ENCODE data around the gene PDXK. TPM values are rescaled to one million over a fixed set of nuclear protein-coding genes. Genes with fewer than 3 reads are reported as not detected.

Gene PDXK
- total RNA-seq, 1 donor from 2014 or later: 81.1 TPM

DNA sequence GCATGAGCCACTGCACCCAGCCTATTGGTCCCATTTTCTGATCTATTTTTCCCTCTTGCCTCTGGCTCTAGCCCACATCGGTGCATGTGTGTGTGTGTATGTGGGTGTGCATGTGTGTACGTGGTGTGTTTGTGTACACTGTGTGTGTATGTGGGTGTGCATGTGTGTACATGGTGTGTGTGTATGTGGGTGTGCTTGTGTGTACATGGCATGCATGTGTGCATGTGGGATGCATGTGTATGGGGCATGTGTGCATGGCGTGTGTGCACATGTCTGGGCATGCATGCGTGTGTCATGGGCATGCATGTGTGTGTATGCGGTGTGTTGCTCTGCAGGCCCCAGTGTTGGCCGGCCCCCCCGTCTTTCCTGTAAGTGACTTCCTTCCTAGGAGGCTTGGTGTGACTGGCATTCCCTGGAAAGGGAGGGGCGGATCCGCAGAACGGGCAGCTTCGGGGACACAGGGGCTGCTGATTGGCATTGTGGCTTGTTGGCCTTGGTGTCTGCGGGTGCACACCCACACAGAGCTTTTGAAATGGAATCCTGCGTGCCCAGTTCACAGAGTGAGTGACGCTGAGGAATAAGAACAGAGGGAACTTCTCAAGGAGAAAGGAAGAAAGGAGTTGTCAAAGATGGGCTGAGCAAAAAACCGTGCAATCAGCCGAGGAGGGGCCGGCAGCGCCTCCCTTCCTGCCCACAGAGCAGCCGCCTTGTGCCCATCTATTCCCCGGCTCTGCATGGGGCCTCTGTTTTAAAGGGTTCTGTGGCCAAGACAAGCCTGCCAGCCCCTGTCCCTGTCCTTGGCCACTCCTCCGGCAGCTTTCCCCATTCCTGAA, 8.0 kb downstream of the PDXK start:
- TF ChIP-seq, protein P1, sequence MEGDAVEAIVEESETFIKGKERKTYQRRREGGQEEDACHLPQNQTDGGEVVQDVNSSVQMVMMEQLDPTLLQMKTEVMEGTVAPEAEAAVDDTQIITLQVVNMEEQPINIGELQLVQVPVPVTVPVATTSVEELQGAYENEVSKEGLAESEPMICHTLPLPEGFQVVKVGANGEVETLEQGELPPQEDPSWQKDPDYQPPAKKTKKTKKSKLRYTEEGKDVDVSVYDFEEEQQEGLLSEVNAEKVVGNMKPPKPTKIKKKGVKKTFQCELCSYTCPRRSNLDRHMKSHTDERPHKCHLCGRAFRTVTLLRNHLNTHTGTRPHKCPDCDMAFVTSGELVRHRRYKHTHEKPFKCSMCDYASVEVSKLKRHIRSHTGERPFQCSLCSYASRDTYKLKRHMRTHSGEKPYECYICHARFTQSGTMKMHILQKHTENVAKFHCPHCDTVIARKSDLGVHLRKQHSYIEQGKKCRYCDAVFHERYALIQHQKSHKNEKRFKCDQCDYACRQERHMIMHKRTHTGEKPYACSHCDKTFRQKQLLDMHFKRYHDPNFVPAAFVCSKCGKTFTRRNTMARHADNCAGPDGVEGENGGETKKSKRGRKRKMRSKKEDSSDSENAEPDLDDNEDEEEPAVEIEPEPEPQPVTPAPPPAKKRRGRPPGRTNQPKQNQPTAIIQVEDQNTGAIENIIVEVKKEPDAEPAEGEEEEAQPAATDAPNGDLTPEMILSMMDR (IDR thresholded peaks at IDR 0.05; ENCODE audit: unreplicated experiment): no peak
- Mint-ChIP-seq H3K4me1 (peaks cover 31% of the 10 kb centered on the region), H3K4me3 (no peak overlapping the region), H3K9me3 (no peaks in the 10 kb centered on the region), H3K27ac (peak overlapping the region; percentile 95), H3K36me3 (no peaks in the 10 kb centered on the region), H3K27me3 (ENCODE audit: low read depth) (no peaks in the 10 kb centered on the region)
- DNase-seq (ENCODE audit: low spot score in 2 of 2, unreplicated experiment in 2 of 2): no peak

DNA sequence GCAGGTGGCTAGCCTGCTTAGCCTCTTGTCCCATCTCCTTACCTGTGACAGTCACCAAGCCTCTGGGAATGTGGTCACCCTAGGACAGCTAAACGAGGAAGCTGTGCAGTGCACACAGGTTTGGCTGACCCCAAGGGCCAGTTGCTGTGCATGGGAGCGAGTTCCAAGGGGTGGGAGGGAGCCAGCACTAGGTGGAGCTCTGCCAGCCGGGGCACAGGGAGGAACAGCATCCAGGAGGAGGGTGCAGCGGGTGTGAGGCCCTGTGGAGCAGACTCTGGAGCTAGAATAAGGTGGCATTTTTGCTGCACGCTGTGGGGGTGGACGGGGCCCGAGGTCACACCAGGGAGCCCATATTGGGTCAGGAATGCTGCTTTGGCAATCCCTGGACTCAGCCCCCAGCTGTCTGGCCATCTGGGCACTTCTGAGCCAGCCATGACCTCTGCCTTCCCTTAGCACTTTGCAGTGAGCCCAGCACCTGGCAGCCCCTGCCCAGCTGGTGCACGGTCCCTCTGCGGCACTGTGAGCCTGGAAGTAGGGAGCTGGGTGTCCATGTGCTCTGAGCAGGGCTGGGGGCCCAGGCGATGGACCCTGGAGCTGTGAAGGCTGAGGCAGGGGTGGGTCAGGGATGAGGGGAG, 8.7 kb downstream of the PDXK start:
- H3K4me1 Mint-ChIP-seq: peaks cover 31% of the 10 kb centered on the region
- H3K4me3 Mint-ChIP-seq: peak overlapping the region; percentile 79
- DNase-seq (ENCODE audit: low spot score in 2 of 2, unreplicated experiment in 2 of 2): no peak
- no peaks in the 10 kb centered on the region for H3K36me3 Mint-ChIP-seq
- no peaks in the 10 kb centered on the region for H3K27me3 Mint-ChIP-seq (ENCODE audit: low read depth)
- peak overlapping the region; percentile 95 for H3K27ac Mint-ChIP-seq
- TF ChIP-seq, protein P1 (IDR thresholded peaks at IDR 0.05; ENCODE audit: unreplicated experiment): no peak
- no peaks in the 10 kb centered on the region for H3K9me3 Mint-ChIP-seq

- peaks cover 31% of the 10 kb centered on the region for H3K4me1 Mint-ChIP-seq
- DNase-seq (ENCODE audit: low spot score in 2 of 2, unreplicated experiment in 2 of 2): no peak
- H3K9me3 Mint-ChIP-seq: no peaks in the 10 kb centered on the region
These were observed 9.2 kb downstream of the PDXK start for GRCh38 chr21:43728154-43728466.

DNA sequence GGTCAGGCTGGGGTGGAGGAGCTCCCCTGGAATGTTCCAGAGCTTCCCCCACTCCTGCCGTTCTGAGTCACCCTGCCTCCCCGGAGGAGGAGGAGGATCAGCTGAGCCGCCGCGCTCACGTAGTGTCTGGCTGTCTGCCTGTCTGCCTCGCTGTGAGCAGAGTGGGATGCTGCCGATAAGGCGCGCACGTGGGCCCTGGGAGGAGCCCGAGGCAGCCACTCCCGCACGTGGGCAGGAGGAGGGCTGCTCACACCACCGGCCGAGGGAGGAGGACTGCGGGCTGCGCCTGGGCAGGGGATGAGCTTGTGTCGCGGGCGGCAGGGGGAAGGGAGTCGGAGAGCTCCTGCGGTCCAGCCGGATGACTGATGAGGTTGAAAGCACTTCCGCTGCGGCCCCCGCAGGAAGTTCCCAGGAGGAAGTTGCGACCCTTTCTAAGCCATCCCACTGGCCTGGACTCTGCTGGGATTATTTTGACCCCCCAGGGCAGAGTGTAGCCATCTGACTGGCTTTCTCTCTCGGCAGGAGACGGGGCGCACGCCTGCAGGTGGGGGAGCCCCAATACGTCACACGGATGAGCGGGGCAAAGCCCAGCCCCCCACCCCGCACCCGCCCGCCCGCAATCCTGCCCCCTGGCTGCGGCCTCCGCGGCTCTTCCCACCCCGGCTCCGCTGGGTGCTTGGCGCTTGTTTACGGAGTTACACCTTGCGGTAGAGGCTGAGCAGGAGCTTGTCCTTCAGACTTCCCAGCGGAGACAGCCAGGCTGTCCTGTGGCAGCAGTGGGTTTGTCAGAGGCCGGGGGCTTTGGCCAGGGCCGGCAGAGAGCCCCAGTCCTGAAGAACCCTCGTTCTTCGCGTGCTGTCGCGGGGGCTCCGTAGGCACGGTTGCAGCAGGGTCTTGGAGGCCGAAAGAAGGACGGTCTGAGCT, 9.8 kb downstream of the PDXK start:
- Mint-ChIP-seq H3K36me3 (no peaks in the 10 kb centered on the region), H3K4me1 (peaks cover 35% of the 10 kb centered on the region), H3K27ac (peak overlapping the region; percentile 95), H3K27me3 (ENCODE audit: low read depth) (no peaks in the 10 kb centered on the region), H3K9me3 (no peaks in the 10 kb centered on the region), H3K4me3 (peak overlapping the region; percentile 79)
- TF ChIP-seq, protein P1 (IDR thresholded peaks at IDR 0.05; ENCODE audit: unreplicated experiment): peak; percentile 56
- peak; percentile 82 to 89 for DNase-seq (ENCODE audit: low spot score in 2 of 2, unreplicated experiment in 2 of 2)

More at GRCh38 chr21:43728154-43728466, 9.2 kb downstream of the PDXK start:
- Mint-ChIP-seq H3K27me3 (ENCODE audit: low read depth) (no peaks in the 10 kb centered on the region), H3K36me3 (no peaks in the 10 kb centered on the region), H3K27ac (peak overlapping the region; percentile 95), H3K4me3 (peak overlapping the region; percentile 79)
- TF ChIP-seq, protein P1 (IDR thresholded peaks at IDR 0.05; ENCODE audit: unreplicated experiment): no peak

- no peak overlapping the region for H3K4me3 Mint-ChIP-seq
- no peaks in the 10 kb centered on the region for H3K27me3 Mint-ChIP-seq (ENCODE audit: low read depth)
- TF ChIP-seq, protein P1 (IDR thresholded peaks at IDR 0.05; ENCODE audit: unreplicated experiment): no peak
- H3K36me3 Mint-ChIP-seq: no peaks in the 10 kb centered on the region
- no peaks in the 10 kb centered on the region for H3K9me3 Mint-ChIP-seq
- DNase-seq (ENCODE audit: low spot score in 2 of 2, unreplicated experiment in 2 of 2): no peak
- no peak overlapping the region for H3K27ac Mint-ChIP-seq
- peaks cover 34% of the 10 kb centered on the region for H3K4me1 Mint-ChIP-seq
These were observed 12.5 kb downstream of the PDXK start for GRCh38 chr21:43731476-43731875.
